Left lobe of liver (tissue), 2 donors: Measurements from ENCODE around the gene TMEM201. TPM values are rescaled to one million over a fixed set of nuclear protein-coding genes. Genes with fewer than 3 reads are reported as not detected.

ENCODE experiments used
- ATAC-seq: fragments of 200-7000 bp; cut with Tn5 transposase; one replicate; pipeline ENCODE4 v1.9.1; 2020; ENCODE audit warnings: mild to moderate bottlenecking, moderate library complexity
- DNase-seq: peaks from one replicate; pipeline ENCODE4 v3.0.0-alpha.2; 2020; ENCODE audit warnings: low spot score
- total RNA-seq: library from RNA; stranded (reverse); gene quantifications from one replicate; pipeline ENCODE4 v1.2.1, GENCODE V29; 2021
- donor health status: DM: no; HTN: no; CAD: no; lungs with moderate emphysema.
- donor health status: DM: no; HTN: yes; CAD: no.

Gene TMEM201
- total RNA-seq, 1 donor from 2014 or later, result 2.0 TPM

- no peak for ATAC-seq
- no peak for DNase-seq
Measured at GRCh38 chr1:9597361-9598315, 8.9 kb downstream of the TMEM201 start.

GRCh38 chr1:9598316-9598700, 9.6 kb downstream of the TMEM201 start:
- DNase-seq (no peak), ATAC-seq (no peak)

- no peak for ATAC-seq
- no peak for DNase-seq
Measured at GRCh38 chr1:9599741-9600140, 11.0 kb downstream of the TMEM201 start.

GRCh38 chr1:9600861-9601834, 12.4 kb downstream of the TMEM201 start:
- DNase-seq, result no peak
- no peak for ATAC-seq

GRCh38 chr1:9601942-9602793, 13.5 kb downstream of the TMEM201 start:
- no peak for DNase-seq
- ATAC-seq, result no peak

GRCh38 chr1:9602794-9603167, 14.1 kb downstream of the TMEM201 start:
- ATAC-seq (no peak), DNase-seq (no peak)

GRCh38 chr1:9603307-9603706, 14.6 kb downstream of the TMEM201 start:
- DNase-seq (no peak), ATAC-seq (no peak)

GRCh38 chr1:9603766-9604753, 15.3 kb downstream of the TMEM201 start:
- DNase-seq (no peak), ATAC-seq (no peak)

- DNase-seq (no peak), ATAC-seq (no peak)
Measured at GRCh38 chr1:9604836-9605235, 16.1 kb downstream of the TMEM201 start.

GRCh38 chr1:9605946-9606455, 17.3 kb downstream of the TMEM201 start:
- no peak for DNase-seq
- no peak for ATAC-seq

GRCh38 chr1:9606458-9606857, 17.7 kb downstream of the TMEM201 start:
- DNase-seq (no peak), ATAC-seq (no peak)

GRCh38 chr1:9606948-9607347, 18.2 kb downstream of the TMEM201 start:
- ATAC-seq, result no peak

GRCh38 chr1:9607352-9607751, 18.6 kb downstream of the TMEM201 start:
- DNase-seq (no peak), ATAC-seq (no peak)

More at GRCh38 chr1:9606948-9607347, 18.2 kb downstream of the TMEM201 start:
- DNase-seq, result no peak

- ATAC-seq, result no peak
- DNase-seq, result no peak
Measured at GRCh38 chr1:9609998-9610397, 21.3 kb downstream of the TMEM201 start.

- DNase-seq, result no peak
- no peak for ATAC-seq
Measured at GRCh38 chr1:9610548-9610947, 21.8 kb downstream of the TMEM201 start.

GRCh38 chr1:9611716-9612115, 23.0 kb downstream of the TMEM201 start:
- DNase-seq (no peak), ATAC-seq (no peak)

- ATAC-seq, result no peak
- DNase-seq, result no peak
Measured at GRCh38 chr1:9612162-9612845, 23.6 kb downstream of the TMEM201 start.

- peak; percentile 43 for DNase-seq
- ATAC-seq, result no peak
Measured at GRCh38 chr1:9612871-9613624, 24.3 kb downstream of the TMEM201 start.
